Pancreas (tissue), 10 donors: ENCODE results near the gene KSR2. TPM values are rescaled to one million over a fixed set of nuclear protein-coding genes. Genes with fewer than 3 reads are reported as not detected.

Experiments
- ATAC-seq, 4 donors: fragments of 200-7000 bp; cut with Tn5 transposase; one replicate each; pipeline versions ENCODE4 v1.8.0 to v1.9.1; 2020; ENCODE audit warnings: mild to moderate bottlenecking in 4 of 4, moderate library complexity in 4 of 4
- DNase-seq, 6 donors: peaks; one replicate each; pipeline ENCODE4 v3.0.0-alpha.2; 2020
- FAIRE-seq: peaks from 2 replicates; lab custom pipeline; 2012; peaks lifted over from hg19 to GRCh38; lab: Jason Lieb, UNC
- H3K27ac ChIP-seq, 4 donors: fragments of 200-600 bp; sonication (generic); 1 replicate in 3 of 4; 2 replicates in 1 of 4; pipeline versions ENCODE4 v1.5.0 to v1.8.0; 2020
- H3K27me3 ChIP-seq, 4 donors: fragments of 200-600 bp; one replicate each; pipeline ENCODE4 v1.8.0; 2021
- H3K36me3 ChIP-seq, 3 donors: fragments of 200-600 bp; sonication (generic) in 1 of 3; one replicate each; pipeline versions ENCODE4 v1.5.0 to v1.8.0; 2020 to 2021
- H3K4me1 ChIP-seq, 3 donors: fragments of 200-600 bp; one replicate each; pipeline ENCODE4 v1.8.0; 2021
- H3K4me3 ChIP-seq, 4 donors: fragments of 200-600 bp; sonication (generic) in 2 of 4; one replicate each; pipeline versions ENCODE4 v1.5.0 to v1.8.0; 2020 to 2021
- H3K9me3 ChIP-seq, 4 donors: fragments of 200-600 bp; one replicate each; pipeline ENCODE4 v1.8.0; 2021
- WGBS, 2 donors: extraction: QIAGEN DNeasy Blood & Tissue Kit; methylation state at CpG; one replicate each; pipeline ENCODE4 v1.1.7; 2013; 5-methylcytosine and 5-hydroxymethylcytosine counted together
- intact Hi-C, 3 donors: fragments of 100-400 bp; cut with DNase I; formaldehyde crosslinking; loops; one replicate each; pipeline versions ENCODE4 v1.11.1 to v1.14.2; 2022
- polyA plus RNA-seq, 2 donors: library from polyadenylated mRNA; stranded (reverse); fragments of 200-250 nt; gene quantifications; one replicate each; pipeline ENCODE4 v1.2.3, GENCODE V29; 2013
- total RNA-seq, 6 donors: library from RNA; stranded (reverse); fragmentation: NEBNext Ultra II Directional in 4 of 6; extraction: Animal tissue kit (Norgen Biotek cat#: 25700) in 4 of 6; gene quantifications; one replicate each; pipeline versions ENCODE4 v1.2.1 to v1.2.4, GENCODE V29; 2021 to 2023
- TF ChIP-seq, protein P1 (sequence below), 4 donors: fragments of 200-600 bp; sonication (generic) in 3 of 4; IDR thresholded peaks; one replicate each; pipeline versions ENCODE4 v1.5.0 to v1.8.0; 2021; ENCODE audit warnings: antibody characterized with exemption in 4 of 4
- donor health status: healthy with polysubstance abuse.
- donor health status: DM: no; HTN: no; CAD: no; lungs with moderate emphysema.
- donor health status: DM: no; HTN: no; CAD: no.
- donor health status: control.
- donor health status: control.
- donor health status: Bipolar disorder and iron deficiency.
- donor health status: DM: yes; HTN: yes; CAD: no.
- donor health status: DM: no; HTN: no; CAD: no.
- donor health status: DM: no; HTN: no; CAD: no.
- donor health status: DM: yes; HTN: yes; CAD: no.

The KSR2 gene
- total and polyA plus RNA-seq, 8 donors = 0.68 to 1.8 (median 1.3) TPM

GRCh38 chr12:117850048-117850447, 118.7 kb downstream of the KSR2 start:
- 15 to 16% methylated on average over 2 of the region's 2 CpGs for WGBS, 2 donors

DNA sequence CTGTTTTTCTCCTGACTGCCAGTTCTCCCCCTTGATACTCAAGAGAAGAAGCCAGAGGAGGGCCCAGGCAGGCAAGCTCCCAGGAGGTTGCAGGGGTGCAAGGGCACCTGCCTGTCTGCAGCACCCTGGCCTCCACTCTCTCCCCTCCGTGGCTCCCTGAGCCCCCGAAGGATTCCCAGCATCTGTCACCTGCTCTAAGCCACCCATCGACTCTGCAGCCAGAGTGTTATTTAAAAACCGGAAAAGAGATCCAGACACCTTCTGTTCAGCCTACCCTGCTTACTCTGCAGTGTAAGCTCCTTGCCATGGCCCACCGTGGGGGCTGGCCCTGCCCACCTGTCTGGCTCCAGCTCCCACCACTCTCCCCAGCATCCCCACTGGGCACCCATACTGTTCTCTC, 121.4 kb downstream of the KSR2 start:
- no peaks in the 10 kb centered on the region for H3K9me3 ChIP-seq
- TF ChIP-seq, protein P1, sequence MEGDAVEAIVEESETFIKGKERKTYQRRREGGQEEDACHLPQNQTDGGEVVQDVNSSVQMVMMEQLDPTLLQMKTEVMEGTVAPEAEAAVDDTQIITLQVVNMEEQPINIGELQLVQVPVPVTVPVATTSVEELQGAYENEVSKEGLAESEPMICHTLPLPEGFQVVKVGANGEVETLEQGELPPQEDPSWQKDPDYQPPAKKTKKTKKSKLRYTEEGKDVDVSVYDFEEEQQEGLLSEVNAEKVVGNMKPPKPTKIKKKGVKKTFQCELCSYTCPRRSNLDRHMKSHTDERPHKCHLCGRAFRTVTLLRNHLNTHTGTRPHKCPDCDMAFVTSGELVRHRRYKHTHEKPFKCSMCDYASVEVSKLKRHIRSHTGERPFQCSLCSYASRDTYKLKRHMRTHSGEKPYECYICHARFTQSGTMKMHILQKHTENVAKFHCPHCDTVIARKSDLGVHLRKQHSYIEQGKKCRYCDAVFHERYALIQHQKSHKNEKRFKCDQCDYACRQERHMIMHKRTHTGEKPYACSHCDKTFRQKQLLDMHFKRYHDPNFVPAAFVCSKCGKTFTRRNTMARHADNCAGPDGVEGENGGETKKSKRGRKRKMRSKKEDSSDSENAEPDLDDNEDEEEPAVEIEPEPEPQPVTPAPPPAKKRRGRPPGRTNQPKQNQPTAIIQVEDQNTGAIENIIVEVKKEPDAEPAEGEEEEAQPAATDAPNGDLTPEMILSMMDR (IDR thresholded peaks at IDR 0.05) = no peak
- no peak overlapping the region for H3K4me3 ChIP-seq
- 51 to 54% methylated on average over 5 of the region's 5 CpGs for WGBS, 2 donors
- no peak for DNase-seq
- intact Hi-C loops = loop anchor here (10.0 kb wide), 1 partner anchor 633 kb away; no protein-coding TSS in a partner anchor
- no peaks in the 10 kb centered on the region for H3K36me3 ChIP-seq
- ATAC-seq = no peak
- no peaks in the 10 kb centered on the region for H3K27me3 ChIP-seq
- no peaks in the 10 kb centered on the region for H3K4me1 ChIP-seq
- H3K27ac ChIP-seq = no peak overlapping the region
- FAIRE-seq = no peak

More at GRCh38 chr12:117850048-117850447, 118.7 kb downstream of the KSR2 start:
- Histone ChIP-seq H3K4me3 (no peak overlapping the region), H3K27me3 (no peaks in the 10 kb centered on the region), H3K4me1 (no peaks in the 10 kb centered on the region), H3K9me3 (no peaks in the 10 kb centered on the region), H3K36me3 (no peaks in the 10 kb centered on the region), H3K27ac (no peak overlapping the region)
- DNase-seq = peak in 1 of 6 donors; percentile 25
- intact Hi-C loops = no loop called here
- peak in 3 of 4 donors; percentile 65 to 82 (median 71) for ATAC-seq
- FAIRE-seq = no peak
- TF ChIP-seq, protein P1 (IDR thresholded peaks at IDR 0.05) = peak; percentile 89 to 97 (median 93)

GRCh38 chr12:117845271-117845904, 123.4 kb downstream of the KSR2 start:
- Histone ChIP-seq H3K27ac (no peak overlapping the region), H3K36me3 (no peaks in the 10 kb centered on the region), H3K4me3 (no peak overlapping the region), H3K4me1 (no peaks in the 10 kb centered on the region), H3K9me3 (no peaks in the 10 kb centered on the region), H3K27me3 (no peaks in the 10 kb centered on the region)
- 68 to 75% methylated on average over 7 of the region's 7 CpGs for WGBS, 2 donors
- intact Hi-C loops = loop anchor here (10.0 kb wide), 1 partner anchor 631 kb away; no protein-coding TSS in a partner anchor
- FAIRE-seq (no peak), DNase-seq (no peak), ATAC-seq (no peak)
- TF ChIP-seq, protein P1 (IDR thresholded peaks at IDR 0.05) = no peak

GRCh38 chr12:117844114-117844830, 124.5 kb downstream of the KSR2 start:
- TF ChIP-seq, protein P1 (IDR thresholded peaks at IDR 0.05) = no peak
- DNase-seq (no peak), ATAC-seq (no peak), FAIRE-seq (no peak)
- Histone ChIP-seq H3K4me3 (no peak overlapping the region), H3K36me3 (no peaks in the 10 kb centered on the region), H3K9me3 (no peaks in the 10 kb centered on the region), H3K27ac (no peak overlapping the region), H3K4me1 (no peaks in the 10 kb centered on the region), H3K27me3 (no peaks in the 10 kb centered on the region)
- intact Hi-C loops = loop anchor here (10.0 kb wide), 1 partner anchor 629 kb away; no protein-coding TSS in a partner anchor
- 79 to 84% methylated on average over 1 of the region's 1 CpG for WGBS, 2 donors
